Measurements from ENCODE around the gene TCF7L2. TPM values are rescaled to one million over a fixed set of nuclear protein-coding genes. Genes with fewer than 3 reads are reported as not detected.

The TCF7L2 gene
- total and polyA plus RNA-seq, 12 donors, result 8.7 to 24.7 (median 14.8) TPM

DNA sequence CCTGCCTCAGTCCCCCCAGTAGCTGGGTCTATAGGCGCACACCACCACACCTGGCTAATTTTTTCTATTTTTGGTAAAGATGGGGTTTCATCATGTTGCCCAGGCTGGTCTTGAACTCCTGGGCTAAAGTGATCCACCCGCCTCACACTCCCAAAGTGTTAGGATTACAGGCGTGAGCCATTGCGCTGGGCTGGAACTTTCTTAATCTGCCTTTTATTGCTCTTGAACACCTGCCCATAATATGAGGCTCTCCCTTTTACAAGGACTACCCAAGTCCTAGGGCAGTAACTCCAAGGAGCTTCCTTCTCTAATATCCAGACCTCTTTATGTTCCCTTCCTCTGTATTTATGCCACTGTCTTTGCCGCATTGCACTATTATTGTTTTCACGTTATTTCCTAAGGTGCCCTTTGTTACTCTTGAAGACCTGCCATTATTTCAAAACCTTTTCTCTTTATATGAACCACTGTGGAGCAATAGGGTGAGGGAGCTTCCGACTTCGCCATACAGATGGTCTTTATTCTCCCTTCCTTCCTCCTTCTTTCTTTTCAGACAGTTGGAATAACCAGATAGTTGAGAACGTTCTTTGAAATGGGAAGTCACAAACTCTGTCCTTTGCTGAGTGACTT, 36.3 kb upstream of the TCF7L2 start:
- WGBS, 4 donors, result 80 to 85% (median 84%) methylated on average over 9 of the region's 9 CpGs
- TF ChIP-seq, protein P1, sequence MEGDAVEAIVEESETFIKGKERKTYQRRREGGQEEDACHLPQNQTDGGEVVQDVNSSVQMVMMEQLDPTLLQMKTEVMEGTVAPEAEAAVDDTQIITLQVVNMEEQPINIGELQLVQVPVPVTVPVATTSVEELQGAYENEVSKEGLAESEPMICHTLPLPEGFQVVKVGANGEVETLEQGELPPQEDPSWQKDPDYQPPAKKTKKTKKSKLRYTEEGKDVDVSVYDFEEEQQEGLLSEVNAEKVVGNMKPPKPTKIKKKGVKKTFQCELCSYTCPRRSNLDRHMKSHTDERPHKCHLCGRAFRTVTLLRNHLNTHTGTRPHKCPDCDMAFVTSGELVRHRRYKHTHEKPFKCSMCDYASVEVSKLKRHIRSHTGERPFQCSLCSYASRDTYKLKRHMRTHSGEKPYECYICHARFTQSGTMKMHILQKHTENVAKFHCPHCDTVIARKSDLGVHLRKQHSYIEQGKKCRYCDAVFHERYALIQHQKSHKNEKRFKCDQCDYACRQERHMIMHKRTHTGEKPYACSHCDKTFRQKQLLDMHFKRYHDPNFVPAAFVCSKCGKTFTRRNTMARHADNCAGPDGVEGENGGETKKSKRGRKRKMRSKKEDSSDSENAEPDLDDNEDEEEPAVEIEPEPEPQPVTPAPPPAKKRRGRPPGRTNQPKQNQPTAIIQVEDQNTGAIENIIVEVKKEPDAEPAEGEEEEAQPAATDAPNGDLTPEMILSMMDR (IDR thresholded peaks at IDR 0.05), result no peak
- TF ChIP-seq POLR2A (IDR thresholded peaks at IDR 0.05), result no peak
- H3K4me3 ChIP-seq, result no peak overlapping the region

GRCh38 chr10:112914288-112914952, 35.6 kb upstream of the TCF7L2 start:
- no peaks in the 10 kb centered on the region for H3K36me3 ChIP-seq (replicated peaks in 1 of 2)
- TF ChIP-seq POLR2A (IDR thresholded peaks at IDR 0.05), result no peak
- no peak overlapping the region for H3K27ac ChIP-seq
- H3K4me1 ChIP-seq (replicated peaks in 1 of 2), result peaks cover 0 to 3% of the 10 kb centered on the region in 2 donors
- intact Hi-C loops (cut with DNase I), result no loop called here
- no peaks in the 10 kb centered on the region for H3K9me3 ChIP-seq (replicated peaks in 1 of 3)
- WGBS, 4 donors, result 81 to 83% (median 82%) methylated on average over 7 of the region's 7 CpGs
- H3K4me3 ChIP-seq, result no peak overlapping the region
- no peak for DNase-seq
- H3K27me3 ChIP-seq, result no peaks in the 10 kb centered on the region

More for the DNA sequence above, 36.3 kb upstream of the TCF7L2 start:
- no peak for DNase-seq
- Histone ChIP-seq H3K9me3 (replicated peaks in 1 of 3) (no peaks in the 10 kb centered on the region), H3K27ac (no peak overlapping the region), H3K4me1 (replicated peaks in 1 of 2) (peaks cover 0 to 3% of the 10 kb centered on the region in 2 donors), H3K36me3 (replicated peaks in 1 of 2) (no peaks in the 10 kb centered on the region), H3K27me3 (no peaks in the 10 kb centered on the region)
- intact Hi-C loops (cut with DNase I), result no loop called here

DNA sequence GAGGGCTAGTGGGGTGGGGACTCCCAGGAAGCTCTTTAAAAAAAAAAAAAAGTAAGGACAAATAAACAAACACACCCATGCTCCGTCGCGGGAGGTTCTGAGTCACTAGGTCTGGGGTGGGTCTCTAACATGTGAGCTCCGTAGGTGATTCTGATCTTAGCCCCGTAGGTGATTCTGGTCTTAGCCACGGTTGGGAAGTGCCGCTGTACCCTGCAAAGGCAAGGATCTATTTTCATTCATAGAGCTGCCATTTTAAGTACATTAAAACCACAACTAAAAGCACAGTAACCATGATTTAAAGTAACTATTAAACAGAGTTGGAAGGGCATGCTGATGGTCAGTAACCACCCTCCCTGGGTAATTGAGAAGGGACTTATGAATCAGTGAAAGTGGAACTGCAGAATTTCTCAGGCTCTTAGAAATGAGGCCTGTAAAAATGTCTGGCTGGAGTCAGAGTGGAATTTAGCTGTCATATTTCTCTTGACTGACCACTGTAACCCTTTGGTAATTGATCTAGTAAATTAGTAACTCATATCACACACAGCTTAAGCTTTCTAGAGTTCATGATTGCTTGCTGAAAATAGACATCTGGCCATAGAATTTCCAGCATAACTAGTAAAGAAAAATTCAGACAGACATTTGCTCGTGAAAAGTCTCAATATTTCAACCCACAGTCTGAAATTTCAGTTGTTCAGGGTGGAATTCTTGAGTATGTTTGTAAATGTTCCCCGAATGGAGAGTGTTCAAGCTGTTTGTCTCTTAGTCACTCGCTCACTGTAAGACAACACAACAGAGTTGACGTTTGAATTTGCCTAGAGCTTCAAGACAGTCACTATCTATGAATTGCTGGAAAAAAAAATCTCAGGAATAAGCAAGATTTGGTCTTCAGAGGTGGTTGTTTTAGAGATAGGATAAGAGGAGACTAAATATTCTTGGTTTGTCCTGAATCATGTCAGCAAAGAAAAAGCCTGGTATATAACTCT, 34.2 kb upstream of the TCF7L2 start:
- H3K27ac ChIP-seq, result no peak overlapping the region
- H3K9me3 ChIP-seq (replicated peaks in 1 of 3), result no peaks in the 10 kb centered on the region
- no peak for DNase-seq
- no peaks in the 10 kb centered on the region for H3K36me3 ChIP-seq (replicated peaks in 1 of 2)
- H3K27me3 ChIP-seq, result no peaks in the 10 kb centered on the region
- intact Hi-C loops (cut with DNase I), result no loop called here
- peaks cover 0 to 3% of the 10 kb centered on the region in 2 donors for H3K4me1 ChIP-seq (replicated peaks in 1 of 2)
- no peak for TF ChIP-seq POLR2A (IDR thresholded peaks at IDR 0.05)
- TF ChIP-seq, protein P1 (IDR thresholded peaks at IDR 0.05), result no peak
- H3K4me3 ChIP-seq, result no peak overlapping the region
- 69 to 84% (median 79%) methylated on average over 11 of the region's 11 CpGs for WGBS, 4 donors

DNA sequence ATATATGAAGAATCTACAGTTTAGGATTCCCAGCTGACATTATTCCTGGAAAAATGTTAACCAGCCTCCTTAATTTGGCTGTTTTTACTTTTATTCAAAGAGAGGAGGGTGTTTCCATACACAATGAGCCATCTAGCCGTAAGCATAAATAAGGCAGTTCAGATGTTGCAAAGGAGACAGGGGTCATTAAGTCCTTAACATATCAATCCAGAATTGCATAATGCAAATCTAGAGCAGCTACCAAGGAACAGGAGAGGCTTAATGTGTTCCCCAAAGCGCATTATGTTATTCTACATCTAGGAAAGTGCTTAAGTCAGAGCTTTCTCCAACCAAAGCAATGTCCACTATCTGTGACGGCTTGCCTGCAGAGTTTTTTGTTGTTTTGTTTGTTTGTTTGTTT, 32.4 kb upstream of the TCF7L2 start:
- DNase-seq, result no peak
- Histone ChIP-seq H3K36me3 (replicated peaks in 1 of 2) (no peaks in the 10 kb centered on the region), H3K4me3 (no peak overlapping the region), H3K9me3 (replicated peaks in 1 of 3) (no peaks in the 10 kb centered on the region), H3K27me3 (no peaks in the 10 kb centered on the region), H3K27ac (no peak overlapping the region), H3K4me1 (replicated peaks in 1 of 2) (no peaks in the 10 kb centered on the region)
- WGBS, 4 donors, result 94 to 99% (median 95%) methylated on average over 3 of the region's 3 CpGs
- intact Hi-C loops (cut with DNase I), result no loop called here
- TF ChIP-seq POLR2A (IDR thresholded peaks at IDR 0.05), result no peak
- TF ChIP-seq, protein P1 (IDR thresholded peaks at IDR 0.05), result no peak

Measured in adrenal gland (tissue), 12 donors.